NB4 (cell line): Measurements from ENCODE around the gene TENM4.

Experiments
- CTCF ChIP-seq: IDR thresholded peaks from one replicate; pipeline ENCODE4 v1.5.1; 2012; ENCODE audit warnings: low read depth, low read length
- MAX ChIP-seq: IDR thresholded peaks from 2 replicates; pipeline ENCODE4 v1.6.1; 2011; ENCODE audit warnings: low read depth, low read length
- MYC ChIP-seq: IDR thresholded peaks from 2 replicates; pipeline ENCODE4 v1.6.1; 2011; ENCODE audit warnings: low read depth, low read length
- POLR2A ChIP-seq: IDR thresholded peaks from 2 replicates; pipeline ENCODE4 v1.6.1; 2011; ENCODE audit warnings: mild to moderate bottlenecking; ENCODE audit not compliant: insufficient read length; ENCODE audit errors: extremely low read depth

- TF ChIP-seq CTCF (no peak), POLR2A (no peak), MAX (no peak), MYC (no peak)
Observed at GRCh38 chr11:79021601-79022000, 419.2 kb downstream of the TENM4 start.
